ENCODE measurements around the gene PCBP3.

Gene PCBP3

DNA sequence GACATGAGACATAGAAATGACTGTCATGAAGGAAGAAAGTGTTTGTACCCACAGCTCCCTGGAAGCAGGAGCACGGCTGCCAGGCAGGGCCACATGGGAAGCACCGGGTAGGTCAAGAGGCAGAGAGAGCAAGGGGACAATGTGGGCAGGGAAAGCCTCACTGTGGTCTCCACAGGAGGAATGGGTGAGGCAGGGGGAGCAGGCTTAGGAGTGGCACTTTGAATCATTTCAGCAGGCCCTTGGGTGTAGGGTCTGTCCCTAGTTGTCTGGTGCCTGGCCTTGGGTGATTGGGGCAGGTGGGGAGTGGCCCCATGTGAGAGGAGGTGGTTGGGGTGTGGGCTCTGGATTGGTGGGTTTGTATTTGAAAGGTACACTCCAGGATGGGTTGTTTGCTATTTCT lies 83.9 kb downstream of the PCBP3 start:
- no peak for DNase-seq

- no peak for DNase-seq
Observed at GRCh38 chr21:45735259-45736000, 91.9 kb downstream of the PCBP3 start.

DNA sequence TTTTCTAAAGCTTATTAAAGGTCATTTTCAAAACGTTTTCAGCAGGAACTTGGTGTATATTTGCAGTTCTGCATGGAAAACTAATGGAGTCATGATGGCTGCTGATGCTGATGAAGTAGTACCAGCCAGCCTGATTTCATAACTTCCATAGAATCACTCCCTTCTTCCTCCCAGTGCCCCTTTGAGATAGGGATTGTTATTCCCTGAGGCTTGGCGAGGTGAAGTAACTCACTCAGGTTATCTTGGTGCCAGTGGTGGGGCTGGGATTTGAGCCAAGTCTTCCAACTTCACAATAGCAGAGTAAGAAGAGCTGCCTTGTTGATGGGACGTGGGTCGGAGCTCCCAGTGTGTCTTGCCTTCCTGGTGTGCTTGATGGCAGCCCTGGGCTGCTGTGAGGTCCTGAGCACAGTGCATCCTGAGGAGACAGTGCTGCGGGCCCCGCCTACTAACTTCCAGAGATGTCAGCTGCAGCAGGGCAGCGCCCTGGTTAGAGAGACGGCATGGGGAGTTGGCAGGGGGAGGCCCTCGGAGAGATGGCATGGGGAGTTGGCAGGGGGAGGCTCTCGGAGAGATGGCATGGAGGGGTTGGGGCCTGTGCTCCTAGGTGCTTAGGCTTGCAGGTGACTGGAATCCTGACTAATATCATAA lies 92.6 kb downstream of the PCBP3 start:
- DNase-seq, result no peak

DNA sequence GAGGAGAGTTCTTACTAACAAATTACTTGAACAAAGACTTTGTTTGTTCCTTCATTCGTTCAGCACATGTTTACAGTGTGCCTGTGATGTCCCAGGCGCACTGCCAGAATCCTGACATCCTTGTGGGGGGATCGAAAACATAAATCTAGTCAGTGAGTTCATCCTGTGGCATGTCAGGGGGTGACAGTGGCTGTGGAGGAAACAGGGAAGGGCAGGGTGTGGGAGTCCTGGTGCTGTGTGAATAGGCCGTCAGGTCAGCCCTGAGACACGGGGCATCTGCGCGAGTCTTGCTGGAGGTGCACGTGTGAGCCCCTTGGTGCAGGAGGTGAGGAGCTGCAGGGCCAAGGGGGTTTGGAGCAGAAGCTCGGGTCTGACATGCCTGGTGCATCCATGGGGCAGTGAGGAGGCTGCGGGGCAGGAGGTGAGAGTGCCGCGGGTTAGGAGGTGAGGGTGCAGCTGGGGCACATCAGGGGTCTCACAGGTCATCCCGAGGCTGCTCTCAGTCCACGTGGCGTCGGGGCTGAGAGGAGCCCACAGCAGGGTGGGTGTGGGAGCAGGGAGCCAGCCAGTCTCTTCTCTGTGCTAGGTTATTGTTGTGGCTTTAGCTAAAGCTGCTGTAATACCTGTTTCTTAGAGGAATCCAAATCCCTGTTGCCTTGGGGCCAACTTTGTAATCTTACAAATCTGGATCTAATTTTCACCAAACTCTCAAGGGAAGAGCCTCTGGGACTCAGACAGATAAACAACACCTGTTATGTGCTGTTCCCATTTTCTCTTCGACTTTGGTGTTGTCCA lies 93.4 kb downstream of the PCBP3 start:
- no peak for DNase-seq

DNA sequence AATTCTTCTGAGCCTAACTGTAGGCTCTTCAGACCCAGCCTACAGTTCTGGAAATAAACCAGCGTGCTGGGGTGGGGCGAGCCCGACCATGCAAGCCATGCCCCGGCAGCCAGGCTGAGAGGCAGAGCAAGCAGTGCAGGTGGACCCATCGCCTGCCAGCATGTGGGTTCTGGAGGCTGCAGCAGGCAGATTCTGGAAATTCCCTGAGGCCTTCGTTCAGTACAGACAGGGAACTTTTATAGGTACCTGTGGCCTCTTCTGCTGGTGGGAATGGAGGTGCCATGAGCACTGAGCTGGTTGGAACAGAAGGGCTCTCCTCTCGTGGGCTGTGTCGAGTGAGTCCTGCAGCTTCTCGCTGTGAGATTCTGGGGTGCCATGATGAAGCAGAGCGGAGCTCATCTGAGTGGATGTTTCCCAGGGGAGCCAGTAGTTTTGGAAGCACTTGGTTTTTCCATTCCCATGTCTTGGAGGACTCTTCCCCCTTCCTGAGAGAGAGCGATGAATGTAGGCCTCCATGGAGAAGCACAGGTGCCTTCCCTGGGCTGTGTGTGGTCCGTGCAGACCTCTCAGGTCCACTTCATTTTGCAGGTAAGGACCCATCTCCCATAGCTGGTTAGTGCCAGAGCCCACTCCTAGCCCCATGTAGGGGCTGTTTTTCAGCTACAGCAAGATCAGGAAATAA lies 94.1 kb downstream of the PCBP3 start:
- DNase-seq, result no peak

DNA sequence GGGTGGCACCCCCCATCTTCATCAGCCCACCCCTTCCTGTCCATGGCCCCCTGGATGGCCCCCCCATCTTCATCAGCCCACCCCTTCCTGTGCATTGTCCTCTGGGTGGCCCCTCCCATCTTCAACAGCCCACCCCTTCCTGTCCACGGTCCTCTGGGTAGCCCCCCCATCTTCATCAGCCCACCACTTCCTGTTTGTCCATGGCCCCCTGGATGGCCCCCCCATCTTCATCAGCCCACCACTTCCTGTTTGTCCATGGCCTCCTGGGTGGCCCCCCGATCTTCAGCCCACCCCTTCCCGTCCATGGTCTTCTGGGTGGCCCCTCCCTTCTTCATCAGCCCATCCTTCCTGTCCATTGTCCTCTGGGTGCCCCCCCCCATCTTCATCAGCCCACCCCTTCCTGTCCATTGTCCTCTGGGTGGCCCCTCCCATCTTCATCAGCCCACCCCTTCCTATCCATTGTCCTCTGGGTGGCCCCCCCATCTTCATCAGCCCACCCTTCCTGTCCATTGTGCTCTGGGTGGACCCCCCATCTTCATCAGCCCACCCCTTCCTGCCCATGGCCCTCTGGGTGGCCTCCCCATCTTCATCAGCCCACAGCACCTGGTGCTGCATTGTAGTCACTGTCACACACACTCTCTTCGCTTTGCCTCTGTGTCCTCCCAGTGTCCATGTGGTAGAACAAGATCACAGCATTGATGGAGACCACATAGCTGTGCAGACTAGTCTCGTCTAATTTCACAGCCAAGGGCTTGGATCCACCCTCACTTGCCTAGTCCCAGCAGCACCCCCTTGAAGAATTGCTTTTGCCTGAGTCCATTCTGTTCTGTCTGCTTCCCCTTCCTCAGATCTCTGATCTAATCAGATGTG lies 95.9 kb downstream of the PCBP3 start:
- DNase-seq, result no peak

DNA sequence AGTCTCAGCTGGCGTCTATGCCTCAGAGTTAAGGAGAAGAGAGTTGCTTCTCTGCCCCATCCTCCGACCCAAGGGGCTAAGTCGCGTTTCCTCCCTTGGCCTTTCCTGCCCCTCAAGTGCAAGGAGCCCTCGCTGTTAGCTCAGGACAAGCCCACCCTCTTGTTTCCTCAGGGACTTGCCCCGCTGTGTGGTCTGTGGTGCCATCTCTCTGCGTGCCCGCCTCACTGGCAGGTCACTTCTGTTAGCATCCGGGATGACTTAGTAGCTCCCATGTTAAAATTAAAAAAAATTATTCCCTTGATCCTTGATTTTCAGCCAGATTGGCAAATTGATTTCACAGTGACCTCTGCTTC lies 96.5 kb downstream of the PCBP3 start:
- DNase-seq, result no peak

DNA sequence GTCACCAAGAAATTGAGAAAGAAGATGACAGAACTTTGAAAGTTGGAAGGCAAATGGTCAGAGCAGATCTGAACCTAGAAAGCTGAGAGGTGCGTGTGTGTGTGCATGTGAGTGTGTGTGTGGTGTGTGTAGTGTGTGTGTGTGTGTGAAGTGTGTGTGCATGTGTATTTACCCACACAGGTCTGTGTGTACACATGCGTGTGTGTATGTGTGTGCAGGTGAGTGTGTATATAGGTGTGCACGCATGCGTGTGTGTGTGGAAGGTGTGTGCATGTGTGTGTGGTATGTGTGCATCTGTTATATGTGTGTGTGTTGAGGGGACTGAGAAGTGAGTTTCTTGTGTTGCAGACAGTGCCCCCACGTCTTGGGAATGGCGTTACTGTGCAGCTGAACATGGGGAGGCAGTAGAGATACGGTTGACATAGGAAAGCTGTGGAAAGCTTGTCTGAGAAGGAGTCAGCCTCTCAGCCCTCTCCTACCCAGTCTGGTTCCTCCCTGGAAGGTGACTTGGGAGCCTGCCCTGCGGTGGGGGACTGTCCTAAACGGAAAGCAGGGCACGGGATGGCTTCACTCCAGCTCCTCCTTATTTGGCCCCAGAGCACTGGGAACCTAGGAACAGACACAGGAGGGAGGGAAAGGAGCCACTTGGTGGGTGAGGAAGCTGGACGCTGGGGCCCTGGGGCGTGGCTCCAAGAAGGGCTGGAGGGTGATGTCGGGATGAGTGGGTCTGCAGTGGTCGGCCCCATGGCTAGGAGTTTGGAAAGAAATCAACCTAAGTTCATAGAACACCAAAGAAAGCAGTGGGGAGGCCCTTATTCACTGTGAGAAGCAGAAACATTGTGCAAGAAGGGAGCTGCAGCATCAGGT lies 97.2 kb downstream of the PCBP3 start:
- no peak for DNase-seq

DNA sequence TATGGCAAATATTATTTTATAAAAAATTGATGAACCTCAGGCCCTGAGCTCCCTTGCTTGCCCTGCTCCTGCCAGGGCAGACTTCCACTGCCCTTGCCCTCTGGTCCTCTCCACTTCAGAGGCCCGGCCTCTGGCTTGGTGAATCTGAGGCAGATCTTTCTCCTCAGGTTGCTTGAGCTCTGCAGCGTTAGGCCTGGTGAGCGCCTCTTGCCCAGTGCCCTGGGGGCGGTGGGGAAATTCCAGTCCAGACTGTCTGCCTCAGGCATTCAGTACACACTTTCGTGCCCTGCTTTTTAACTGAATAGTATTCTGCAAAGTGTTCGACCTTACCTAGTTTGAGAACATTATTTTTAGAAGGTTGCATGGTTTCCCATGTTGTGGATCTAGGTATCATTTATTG lies 98.2 kb downstream of the PCBP3 start:
- no peak for DNase-seq

DNA sequence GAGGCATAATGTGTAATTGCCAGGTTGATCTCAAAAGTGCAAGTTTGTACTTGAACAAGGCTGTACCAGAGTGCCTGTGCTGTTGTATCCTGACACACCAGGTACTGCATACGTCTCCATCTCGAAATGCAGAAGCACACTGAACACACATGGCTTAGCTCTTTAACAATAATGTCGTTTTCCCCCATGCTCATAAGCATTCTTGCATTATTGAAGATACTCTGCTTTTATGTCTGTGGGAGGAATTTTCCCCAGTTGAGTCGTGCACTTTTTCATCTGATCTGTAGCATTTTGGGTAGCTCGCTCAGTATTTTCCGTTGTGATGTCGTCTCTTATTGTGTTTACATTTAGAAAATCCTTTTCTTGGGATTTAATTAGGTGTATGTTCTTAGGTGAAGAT lies 98.7 kb downstream of the PCBP3 start:
- DNase-seq, result no peak

- DNase-seq, result no peak
Observed at GRCh38 chr21:45745256-45745655, 101.7 kb downstream of the PCBP3 start.

- DNase-seq, result no peak
Observed at GRCh38 chr21:45747233-45747766, 103.8 kb downstream of the PCBP3 start.

DNA sequence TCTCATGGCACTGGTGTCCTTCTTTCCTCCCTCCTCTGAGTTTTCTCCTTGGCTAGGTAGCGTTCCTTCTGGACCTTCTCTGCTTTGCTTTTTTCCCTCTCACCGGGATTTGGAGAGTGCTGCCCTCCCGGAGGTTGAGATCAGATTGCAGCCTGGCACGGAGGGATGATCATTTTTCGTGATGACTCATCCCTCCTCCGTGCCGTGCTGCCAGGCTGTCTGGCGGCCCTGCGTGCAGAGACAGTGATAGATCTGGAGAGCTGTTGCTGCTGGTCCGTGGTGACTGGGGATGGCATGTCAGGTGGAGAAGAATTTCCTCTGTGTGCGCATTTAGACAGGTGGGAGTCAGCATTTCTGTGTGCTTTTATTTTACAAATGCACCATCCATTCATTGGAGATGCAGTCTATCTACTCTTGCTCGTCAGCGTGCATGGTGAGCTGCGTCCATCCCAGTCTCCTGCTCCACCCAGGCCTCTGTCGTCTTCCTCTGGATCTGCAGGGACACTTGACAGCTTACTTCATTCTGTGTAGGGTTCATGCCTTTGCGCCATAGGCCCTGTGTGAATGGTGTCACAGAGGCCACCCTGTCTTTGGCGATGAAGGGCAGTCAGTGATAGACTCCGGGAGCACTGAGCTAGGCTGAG lies 104.4 kb downstream of the PCBP3 start:
- no peak for DNase-seq

GRCh38 chr21:45748593-45748992 lies 105.1 kb downstream of the PCBP3 start:
- DNase-seq, result no peak

GRCh38 chr21:45749974-45750373 lies 106.4 kb downstream of the PCBP3 start:
- no peak for DNase-seq

DNA sequence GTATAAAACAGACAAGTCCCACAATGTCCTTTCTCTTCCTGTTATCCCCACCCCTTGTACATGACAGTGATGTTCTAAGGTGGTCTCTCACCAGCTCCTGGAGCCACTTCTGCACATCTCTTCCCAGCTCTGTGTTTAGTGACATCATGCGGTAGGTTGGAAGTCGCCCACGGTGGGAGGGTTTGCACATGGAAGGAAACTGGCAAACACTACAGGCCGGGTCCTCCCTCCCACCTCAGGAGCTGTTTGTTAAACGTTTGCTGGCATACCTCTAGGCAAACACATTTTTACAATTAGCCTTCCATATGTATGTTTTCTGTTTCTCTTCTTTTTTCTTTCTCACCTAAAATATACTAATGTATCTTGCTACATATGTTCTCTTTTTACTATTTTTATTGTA lies 107.4 kb downstream of the PCBP3 start:
- DNase-seq, result no peak

- no peak for DNase-seq
Observed at GRCh38 chr21:45753445-45753844, 109.9 kb downstream of the PCBP3 start.

GRCh38 chr21:45756029-45756428 lies 112.5 kb downstream of the PCBP3 start:
- DNase-seq, result no peak

GRCh38 chr21:45756669-45757068 lies 113.1 kb downstream of the PCBP3 start:
- no peak for DNase-seq

- no peak for DNase-seq
Observed at GRCh38 chr21:45761704-45762103, 118.2 kb downstream of the PCBP3 start.

DNA sequence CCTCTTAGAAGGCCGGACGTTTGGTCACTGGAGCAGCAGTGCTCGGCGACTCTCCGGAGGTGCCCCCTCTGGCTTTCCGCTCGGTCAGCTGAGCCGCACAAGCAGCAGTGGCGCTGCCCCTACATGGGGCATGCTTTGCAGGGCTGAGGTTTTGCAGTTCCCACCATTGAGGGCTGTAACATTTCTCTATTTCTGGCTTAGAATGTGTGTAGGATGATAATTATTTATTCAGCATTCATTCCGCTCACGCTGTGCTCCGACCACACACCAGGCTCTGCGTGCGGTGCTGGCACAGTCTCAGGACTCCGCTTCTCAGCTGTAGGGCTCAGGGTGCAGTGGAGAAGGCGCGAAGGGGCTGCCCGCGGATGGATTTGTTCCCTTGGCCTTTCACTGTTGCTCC lies 119.5 kb downstream of the PCBP3 start:
- DNase-seq, result no peak

All from Kasumi-1 (cell line).